SK-N-SH (cell line): ENCODE measurements around the gene OGDH.

ENCODE experiments used
- EP300 ChIP-seq, 2 experiments: IDR thresholded peaks; 2 replicates each; pipeline versions ENCODE4 v1.4.0 to v1.6.1; 2012; ENCODE audit warnings: borderline replicate concordance in 1 of 2, low read depth in 1 of 2, low read length in 1 of 2
- POLR2AphosphoS5 ChIP-seq: IDR thresholded peaks from 2 replicates; pipeline ENCODE4 v1.6.1; 2012; ENCODE audit warnings: low read depth, low read length
- SMC3 ChIP-seq: IDR thresholded peaks from 2 replicates; pipeline ENCODE4 v1.6.1; 2012; ENCODE audit warnings: low read depth, low read length, improper control_type of control experiment
- TEAD4 ChIP-seq: IDR thresholded peaks from 2 replicates; pipeline ENCODE4 v1.4.0; 2012; ENCODE audit warnings: mild to moderate bottlenecking, borderline replicate concordance; ENCODE audit not compliant: insufficient read depth
- TF ChIP-seq, protein P1 (sequence below): IDR thresholded peaks from 2 replicates; pipeline ENCODE4 v1.6.1; 2012; ENCODE audit warnings: mild to moderate bottlenecking, low read depth, low read length, moderate library complexity
- TF ChIP-seq, protein P2 (sequence below): IDR thresholded peaks from 2 replicates; pipeline ENCODE4 v1.4.0; 2012; ENCODE audit warnings: low read depth
- TF ChIP-seq, protein P3 (sequence below): fragments of 200-600 bp; sonication (generic); IDR thresholded peaks from 2 replicates; pipeline ENCODE4 v1.6.1; 2017; ENCODE audit warnings: antibody characterized with exemption, mild to moderate bottlenecking, moderate library complexity

DNA sequence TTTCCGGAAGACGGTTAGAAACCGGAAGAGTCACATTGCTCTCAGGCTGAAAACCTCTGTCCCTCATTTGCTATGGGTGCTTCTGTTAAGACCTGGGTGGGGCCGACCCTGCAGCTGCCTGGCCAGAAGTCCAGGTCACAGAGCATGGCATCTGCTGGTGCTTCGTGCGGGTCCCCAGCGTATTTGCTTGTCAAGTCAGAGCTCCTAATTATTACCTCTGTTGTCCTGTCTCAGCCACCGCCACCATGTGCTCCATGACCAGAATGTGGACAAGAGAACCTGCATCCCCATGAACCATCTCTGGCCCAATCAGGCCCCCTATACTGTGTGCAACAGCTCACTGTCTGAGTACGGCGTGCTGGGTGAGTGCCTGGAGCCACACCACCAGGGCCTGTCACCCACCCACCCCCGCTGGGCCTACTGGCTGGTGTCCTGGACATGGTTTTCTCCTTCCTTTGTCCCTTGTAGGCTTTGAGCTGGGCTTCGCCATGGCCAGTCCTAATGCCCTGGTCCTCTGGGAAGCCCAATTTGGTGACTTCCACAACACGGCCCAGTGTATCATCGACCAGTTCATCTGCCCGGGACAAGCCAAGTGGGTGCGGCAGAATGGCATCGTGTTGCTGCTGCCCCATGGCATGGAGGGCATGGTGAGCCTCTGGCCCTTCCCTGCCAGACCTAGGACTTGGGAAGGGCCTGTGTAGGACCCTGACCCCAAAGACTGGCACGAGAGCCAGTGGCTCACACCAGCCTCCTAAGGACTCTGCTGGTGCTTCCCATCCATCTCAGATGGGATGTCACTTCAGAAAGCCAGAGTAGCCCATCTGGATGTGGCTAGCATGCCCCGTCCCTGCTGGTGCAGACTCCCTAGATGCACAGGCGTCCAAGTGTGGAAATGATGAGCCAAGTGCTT is 91.0 kb downstream of the OGDH start:
- TF ChIP-seq, protein P1, sequence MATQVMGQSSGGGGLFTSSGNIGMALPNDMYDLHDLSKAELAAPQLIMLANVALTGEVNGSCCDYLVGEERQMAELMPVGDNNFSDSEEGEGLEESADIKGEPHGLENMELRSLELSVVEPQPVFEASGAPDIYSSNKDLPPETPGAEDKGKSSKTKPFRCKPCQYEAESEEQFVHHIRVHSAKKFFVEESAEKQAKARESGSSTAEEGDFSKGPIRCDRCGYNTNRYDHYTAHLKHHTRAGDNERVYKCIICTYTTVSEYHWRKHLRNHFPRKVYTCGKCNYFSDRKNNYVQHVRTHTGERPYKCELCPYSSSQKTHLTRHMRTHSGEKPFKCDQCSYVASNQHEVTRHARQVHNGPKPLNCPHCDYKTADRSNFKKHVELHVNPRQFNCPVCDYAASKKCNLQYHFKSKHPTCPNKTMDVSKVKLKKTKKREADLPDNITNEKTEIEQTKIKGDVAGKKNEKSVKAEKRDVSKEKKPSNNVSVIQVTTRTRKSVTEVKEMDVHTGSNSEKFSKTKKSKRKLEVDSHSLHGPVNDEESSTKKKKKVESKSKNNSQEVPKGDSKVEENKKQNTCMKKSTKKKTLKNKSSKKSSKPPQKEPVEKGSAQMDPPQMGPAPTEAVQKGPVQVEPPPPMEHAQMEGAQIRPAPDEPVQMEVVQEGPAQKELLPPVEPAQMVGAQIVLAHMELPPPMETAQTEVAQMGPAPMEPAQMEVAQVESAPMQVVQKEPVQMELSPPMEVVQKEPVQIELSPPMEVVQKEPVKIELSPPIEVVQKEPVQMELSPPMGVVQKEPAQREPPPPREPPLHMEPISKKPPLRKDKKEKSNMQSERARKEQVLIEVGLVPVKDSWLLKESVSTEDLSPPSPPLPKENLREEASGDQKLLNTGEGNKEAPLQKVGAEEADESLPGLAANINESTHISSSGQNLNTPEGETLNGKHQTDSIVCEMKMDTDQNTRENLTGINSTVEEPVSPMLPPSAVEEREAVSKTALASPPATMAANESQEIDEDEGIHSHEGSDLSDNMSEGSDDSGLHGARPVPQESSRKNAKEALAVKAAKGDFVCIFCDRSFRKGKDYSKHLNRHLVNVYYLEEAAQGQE, result no peak
- no peak for TF ChIP-seq SMC3
- TF ChIP-seq POLR2AphosphoS5, result no peak
- TF ChIP-seq EP300 (IDR thresholded peaks at IDR 0.05; ENCODE audit: borderline replicate concordance in 1 of 2, low read depth in 1 of 2, low read length in 1 of 2), result no peak
- TF ChIP-seq, protein P2, sequence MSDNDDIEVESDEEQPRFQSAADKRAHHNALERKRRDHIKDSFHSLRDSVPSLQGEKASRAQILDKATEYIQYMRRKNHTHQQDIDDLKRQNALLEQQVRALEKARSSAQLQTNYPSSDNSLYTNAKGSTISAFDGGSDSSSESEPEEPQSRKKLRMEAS, result no peak
- TF ChIP-seq, protein P3, sequence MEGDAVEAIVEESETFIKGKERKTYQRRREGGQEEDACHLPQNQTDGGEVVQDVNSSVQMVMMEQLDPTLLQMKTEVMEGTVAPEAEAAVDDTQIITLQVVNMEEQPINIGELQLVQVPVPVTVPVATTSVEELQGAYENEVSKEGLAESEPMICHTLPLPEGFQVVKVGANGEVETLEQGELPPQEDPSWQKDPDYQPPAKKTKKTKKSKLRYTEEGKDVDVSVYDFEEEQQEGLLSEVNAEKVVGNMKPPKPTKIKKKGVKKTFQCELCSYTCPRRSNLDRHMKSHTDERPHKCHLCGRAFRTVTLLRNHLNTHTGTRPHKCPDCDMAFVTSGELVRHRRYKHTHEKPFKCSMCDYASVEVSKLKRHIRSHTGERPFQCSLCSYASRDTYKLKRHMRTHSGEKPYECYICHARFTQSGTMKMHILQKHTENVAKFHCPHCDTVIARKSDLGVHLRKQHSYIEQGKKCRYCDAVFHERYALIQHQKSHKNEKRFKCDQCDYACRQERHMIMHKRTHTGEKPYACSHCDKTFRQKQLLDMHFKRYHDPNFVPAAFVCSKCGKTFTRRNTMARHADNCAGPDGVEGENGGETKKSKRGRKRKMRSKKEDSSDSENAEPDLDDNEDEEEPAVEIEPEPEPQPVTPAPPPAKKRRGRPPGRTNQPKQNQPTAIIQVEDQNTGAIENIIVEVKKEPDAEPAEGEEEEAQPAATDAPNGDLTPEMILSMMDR, result no peak
- no peak for TF ChIP-seq TEAD4
